Activated CD4-positive, CD25-positive, alpha-beta regulatory T cell treated with anti-CD3 and anti-CD28 coated beads, Interleukin-2, amount 50 U/mL, for 16 hours (primary cell): ENCODE measurements around the gene SH3RF3.

Source experiments
- DNase-seq: peaks from one replicate; pipeline ENCODE4 v3.0.0-alpha.2; 2020; ENCODE audit warnings: low read depth, low spot score

SH3RF3 gene

GRCh38 chr2:109473616-109474318, 344.8 kb downstream of the SH3RF3 start:
- DNase-seq, result no peak

GRCh38 chr2:109474319-109474825, 345.4 kb downstream of the SH3RF3 start:
- no peak for DNase-seq

GRCh38 chr2:109475531-109476210, 346.7 kb downstream of the SH3RF3 start:
- DNase-seq, result no peak

- no peak for DNase-seq
These were observed 347.8 kb downstream of the SH3RF3 start for GRCh38 chr2:109476641-109477441.

- DNase-seq, result no peak
These were observed 350.0 kb downstream of the SH3RF3 start for GRCh38 chr2:109478906-109479493.

- DNase-seq, result no peak
These were observed 350.8 kb downstream of the SH3RF3 start for GRCh38 chr2:109479804-109480203.

- DNase-seq, result no peak
These were observed 351.6 kb downstream of the SH3RF3 start for GRCh38 chr2:109480486-109481195.

GRCh38 chr2:109481196-109481555, 352.2 kb downstream of the SH3RF3 start:
- no peak for DNase-seq

- no peak for DNase-seq
These were observed 352.6 kb downstream of the SH3RF3 start for GRCh38 chr2:109481599-109481998.

GRCh38 chr2:109482361-109482861, 353.4 kb downstream of the SH3RF3 start:
- DNase-seq, result no peak

- DNase-seq, result no peak
These were observed 357.9 kb downstream of the SH3RF3 start for GRCh38 chr2:109486711-109487535.

- DNase-seq, result no peak
These were observed 358.5 kb downstream of the SH3RF3 start for GRCh38 chr2:109487536-109487869.

GRCh38 chr2:109487871-109488655, 359.1 kb downstream of the SH3RF3 start:
- DNase-seq, result no peak

- no peak for DNase-seq
These were observed 360.3 kb downstream of the SH3RF3 start for GRCh38 chr2:109489296-109489695.

- no peak for DNase-seq
These were observed 364.4 kb downstream of the SH3RF3 start for GRCh38 chr2:109493176-109493935.

- no peak for DNase-seq
These were observed 365.3 kb downstream of the SH3RF3 start for GRCh38 chr2:109494351-109494750.

GRCh38 chr2:109497463-109497862, 368.5 kb downstream of the SH3RF3 start:
- DNase-seq, result no peak

- DNase-seq, result no peak
These were observed 369.2 kb downstream of the SH3RF3 start for GRCh38 chr2:109497911-109498870.
